HG03280 (cell line): ENCODE results near the gene MBNL2.

ENCODE experiments used
- ATAC-seq: cut with Tn5 transposase; IDR thresholded peaks from one replicate; pipeline ENCODE4 v1.9.1; 2021; ENCODE audit warnings: mild to moderate bottlenecking, moderate library complexity; ENCODE audit not compliant: unreplicated experiment

MBNL2 gene

DNA sequence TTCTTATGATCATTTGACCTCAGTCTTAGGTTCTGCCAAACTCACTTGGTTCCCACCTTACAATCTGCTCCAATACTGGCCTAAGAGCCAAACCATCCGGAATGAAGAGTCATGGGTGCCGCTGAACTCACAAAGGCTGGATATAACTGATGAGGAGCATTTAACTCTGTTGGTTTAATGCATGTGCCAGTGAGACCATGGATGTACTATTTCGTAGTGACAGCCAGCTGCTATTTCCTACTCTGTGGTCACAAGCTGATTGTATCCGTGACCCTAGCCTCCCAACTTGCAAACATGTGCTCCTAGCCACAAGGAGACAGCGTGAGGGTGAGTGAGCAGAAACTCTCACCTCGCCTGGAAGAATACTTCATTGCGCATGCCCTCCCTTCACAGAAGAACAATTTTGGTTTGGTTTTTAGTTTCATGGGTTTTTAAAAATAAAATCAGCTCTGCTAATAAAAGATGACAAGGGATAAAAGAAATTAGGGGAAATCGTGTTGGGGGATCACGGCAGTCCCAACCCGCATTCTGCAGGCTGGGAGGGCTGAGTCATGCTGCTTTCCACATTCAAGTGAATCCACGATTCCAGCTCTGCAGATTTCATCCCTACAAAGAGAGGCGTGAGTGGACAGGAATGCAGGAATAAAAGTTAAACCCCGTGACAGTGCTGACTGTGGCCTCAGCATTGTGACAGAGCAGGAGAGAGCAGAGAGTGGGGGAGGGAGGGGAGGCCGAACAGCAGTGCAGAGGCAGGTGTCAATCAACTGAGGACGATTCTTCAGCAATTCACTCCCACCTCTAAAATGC, 145.1 kb downstream of the MBNL2 start:
- ATAC-seq, result no peak

- peak; percentile 73 for ATAC-seq
These were observed 147.2 kb downstream of the MBNL2 start for GRCh38 chr13:97369261-97369893.

- ATAC-seq, result no peak
These were observed 149.5 kb downstream of the MBNL2 start for GRCh38 chr13:97371486-97372109.

GRCh38 chr13:97372936-97373335, 150.8 kb downstream of the MBNL2 start:
- ATAC-seq, result no peak

DNA sequence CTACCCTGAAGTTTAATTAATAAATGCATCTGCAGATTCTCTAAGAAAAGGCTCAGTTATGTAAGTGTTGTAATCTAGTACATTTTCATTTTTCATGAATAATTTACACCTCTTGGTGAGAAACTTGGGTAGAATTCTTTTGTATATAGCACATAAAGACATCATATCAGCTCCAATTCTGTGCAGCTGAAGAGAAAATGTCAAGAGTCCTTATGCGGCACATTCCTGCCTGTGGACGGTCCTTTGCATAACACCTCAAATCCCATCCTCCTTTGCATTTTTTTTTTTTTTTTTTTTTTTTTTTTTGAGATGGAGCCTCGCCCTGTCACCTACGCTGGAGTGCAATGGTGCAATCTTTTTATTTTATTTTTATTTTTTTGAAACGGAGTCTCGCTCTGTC, 151.7 kb downstream of the MBNL2 start:
- ATAC-seq, result no peak

- no peak for ATAC-seq
These were observed 154.8 kb downstream of the MBNL2 start for GRCh38 chr13:97376981-97377380.

DNA sequence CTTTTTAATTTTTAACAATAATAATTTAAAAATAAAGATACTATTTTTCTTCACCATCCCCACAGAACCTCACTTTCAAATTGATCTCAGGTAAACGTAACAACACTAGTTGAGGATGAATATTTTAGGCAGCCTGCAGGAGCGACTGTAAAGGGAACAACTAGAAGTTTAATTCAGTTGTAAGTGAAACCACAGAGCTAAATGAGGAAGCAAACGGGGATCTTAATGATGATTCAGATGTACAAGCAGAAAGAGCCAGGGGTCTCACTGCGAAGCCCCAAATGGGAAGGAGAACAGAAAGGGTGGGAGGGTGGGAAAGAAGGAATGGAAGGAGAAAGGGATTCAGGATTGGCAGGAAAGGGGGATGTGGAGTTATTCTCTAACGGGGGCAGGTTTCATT, 157.3 kb downstream of the MBNL2 start:
- no peak for ATAC-seq

DNA sequence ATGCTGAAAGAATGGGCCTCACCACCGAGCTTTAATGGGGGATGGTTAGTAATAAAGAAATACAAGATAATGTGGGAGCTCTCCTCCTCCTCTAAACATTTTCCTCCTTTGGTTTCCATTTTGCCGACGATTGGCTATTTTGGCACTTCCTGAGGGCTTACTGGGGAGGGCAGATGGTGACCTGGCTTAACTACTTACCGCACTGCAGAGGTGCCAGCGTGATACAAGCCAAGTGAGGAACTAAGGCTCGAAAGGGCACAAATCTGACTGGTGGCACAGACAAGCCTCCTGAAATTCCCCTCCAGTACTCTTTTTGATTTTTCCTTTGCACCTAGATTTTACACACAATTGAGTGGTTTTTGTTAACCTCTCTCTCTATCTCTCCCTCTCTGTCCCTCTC, 158.6 kb downstream of the MBNL2 start:
- no peak for ATAC-seq

DNA sequence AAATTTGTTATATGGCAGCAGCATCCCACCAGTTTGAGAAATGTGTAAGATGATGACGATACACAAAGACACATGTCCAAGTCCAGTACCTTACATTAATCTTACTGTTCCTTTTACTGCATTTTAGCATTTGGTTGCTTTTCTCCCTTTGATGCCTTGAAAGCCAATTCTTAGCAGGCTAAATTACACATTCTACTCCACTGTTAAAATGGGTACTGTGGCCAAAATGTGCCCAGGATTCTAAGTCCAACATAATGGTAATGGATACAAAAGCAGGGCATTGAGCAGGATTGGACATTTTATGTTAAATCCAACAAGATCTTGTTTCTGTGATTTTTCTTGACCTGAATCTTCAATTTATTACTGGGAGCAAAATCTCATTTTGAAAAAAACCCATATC, 159.1 kb downstream of the MBNL2 start:
- no peak for ATAC-seq

GRCh38 chr13:97382276-97382675, 160.1 kb downstream of the MBNL2 start:
- no peak for ATAC-seq

- no peak for ATAC-seq
These were observed 162.2 kb downstream of the MBNL2 start for GRCh38 chr13:97384371-97384770.

DNA sequence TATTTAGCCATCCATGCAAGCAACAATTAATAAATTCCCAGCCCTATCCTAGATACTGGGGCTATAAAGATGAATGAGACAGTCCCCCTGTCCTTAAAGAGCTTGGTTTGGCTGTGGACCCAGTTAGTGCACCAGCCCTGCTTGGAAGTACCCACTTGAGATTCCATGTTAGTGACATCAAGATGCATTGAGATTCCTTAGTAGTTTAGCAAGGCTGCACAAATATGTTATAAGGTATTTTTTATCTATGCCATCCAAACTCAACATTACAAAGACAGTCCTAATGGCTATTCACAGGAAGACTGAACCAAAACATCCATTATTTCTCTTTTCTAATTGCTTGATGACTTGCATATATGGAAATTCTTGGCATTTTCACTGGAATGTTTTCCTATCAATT, 163.0 kb downstream of the MBNL2 start:
- ATAC-seq, result no peak

DNA sequence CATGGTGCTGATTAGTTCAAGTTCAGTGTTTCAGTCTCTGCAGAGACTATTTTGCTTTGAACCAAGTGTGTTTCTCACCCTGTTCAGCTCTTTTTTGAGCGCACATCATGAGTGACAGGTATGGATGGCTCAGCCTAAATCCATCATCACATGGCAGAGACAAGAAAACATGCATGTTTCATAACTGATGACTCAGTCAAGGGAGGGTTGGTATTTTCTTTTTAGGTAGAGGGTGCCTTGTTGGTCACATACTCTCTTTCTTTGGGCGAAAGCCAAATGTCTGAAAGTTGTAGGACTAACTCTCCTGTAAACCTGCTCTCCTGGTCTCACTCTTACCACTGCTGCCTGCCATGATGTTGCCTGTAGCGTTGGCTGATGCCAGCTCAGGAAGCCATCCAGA, 163.7 kb downstream of the MBNL2 start:
- no peak for ATAC-seq

DNA sequence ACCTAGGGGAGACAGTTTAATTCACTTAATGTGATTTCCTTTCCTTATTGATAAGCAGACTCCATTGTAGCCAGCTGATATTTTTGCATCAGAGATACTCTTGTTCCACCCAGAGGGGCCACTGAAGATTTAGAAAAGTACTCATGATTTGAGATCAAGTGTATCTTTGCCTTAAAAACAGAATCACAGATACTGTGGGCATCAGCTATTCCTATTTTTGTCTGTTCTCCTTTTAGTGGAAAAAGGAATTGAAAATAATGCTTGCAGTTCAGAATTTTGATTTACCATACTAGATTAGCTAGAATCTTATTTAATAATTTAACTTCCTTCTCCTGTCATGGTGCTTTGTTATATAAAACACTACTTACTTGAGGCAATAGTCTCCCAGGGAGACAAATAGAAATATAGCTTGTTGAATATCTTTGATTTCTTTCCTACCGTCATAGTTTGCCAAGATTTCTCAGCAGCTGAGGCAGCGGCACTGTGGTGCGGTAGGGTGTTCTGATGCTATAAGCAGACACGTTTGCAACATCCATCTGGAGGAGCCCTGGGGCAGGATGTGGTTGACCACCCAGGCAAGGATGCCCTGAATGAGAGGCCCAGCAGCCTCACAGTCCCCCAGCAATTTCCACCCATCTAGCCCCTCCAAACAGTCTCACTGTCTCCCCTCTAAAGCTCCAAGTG, 164.8 kb downstream of the MBNL2 start:
- ATAC-seq, result no peak

DNA sequence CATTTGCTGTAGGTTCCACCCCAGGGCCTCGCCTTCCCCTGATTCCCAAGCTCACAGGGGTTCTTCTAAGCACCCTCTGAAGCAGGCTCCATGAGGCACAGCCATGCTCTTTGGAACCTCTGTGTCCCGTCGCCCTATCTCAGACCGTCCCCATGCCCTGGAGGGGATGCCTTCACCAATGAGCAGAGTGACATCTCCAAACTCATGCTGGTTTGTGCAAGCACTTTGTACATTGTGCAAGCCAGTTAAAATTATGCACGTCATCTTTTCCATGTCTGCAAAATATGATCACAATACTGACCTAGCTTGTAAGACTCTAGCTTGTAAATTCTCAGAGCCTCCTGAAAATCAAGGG, 165.3 kb downstream of the MBNL2 start:
- ATAC-seq, result no peak

DNA sequence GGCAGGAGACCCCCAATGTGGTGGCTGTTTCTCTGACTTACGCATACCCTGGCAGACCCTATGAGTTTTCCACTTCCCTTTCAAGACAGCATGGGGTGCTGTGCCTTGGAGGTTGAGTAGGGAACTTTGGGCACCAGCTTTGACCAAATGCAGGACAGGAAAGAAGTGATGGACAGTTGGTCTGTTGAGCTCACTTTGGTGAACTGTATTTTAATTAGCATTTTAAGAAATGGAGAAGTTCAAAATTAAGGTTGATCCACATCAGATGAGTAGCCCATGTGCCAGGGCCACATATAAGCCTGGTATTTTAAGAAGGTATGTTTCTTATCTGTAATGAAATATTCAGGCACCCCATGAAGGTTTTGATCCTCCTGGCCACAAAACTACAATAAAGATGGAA, 165.8 kb downstream of the MBNL2 start:
- no peak for ATAC-seq

DNA sequence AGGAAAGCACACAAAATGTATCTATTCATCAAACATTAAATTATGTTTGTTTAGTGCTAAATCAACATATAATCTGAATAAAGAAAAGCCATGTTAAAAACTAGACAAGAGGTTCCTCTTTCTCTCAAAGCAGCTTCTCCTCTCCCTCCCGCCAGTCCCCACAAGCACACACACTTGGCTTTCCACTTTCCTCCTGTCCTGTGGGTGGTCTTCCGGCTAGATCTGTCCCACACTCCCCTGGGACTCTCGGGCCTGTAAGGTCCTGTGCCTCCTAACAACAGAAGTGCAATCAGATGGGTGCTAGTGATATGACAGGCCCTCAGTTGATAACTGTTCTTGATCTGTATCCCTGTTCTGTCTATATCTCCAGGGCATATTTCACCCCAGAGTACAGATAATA, 166.2 kb downstream of the MBNL2 start:
- no peak for ATAC-seq

GRCh38 chr13:97390941-97391600, 168.9 kb downstream of the MBNL2 start:
- no peak for ATAC-seq

GRCh38 chr13:97392020-97392419, 169.9 kb downstream of the MBNL2 start:
- no peak for ATAC-seq

GRCh38 chr13:97394542-97394941, 172.4 kb downstream of the MBNL2 start:
- no peak for ATAC-seq

DNA sequence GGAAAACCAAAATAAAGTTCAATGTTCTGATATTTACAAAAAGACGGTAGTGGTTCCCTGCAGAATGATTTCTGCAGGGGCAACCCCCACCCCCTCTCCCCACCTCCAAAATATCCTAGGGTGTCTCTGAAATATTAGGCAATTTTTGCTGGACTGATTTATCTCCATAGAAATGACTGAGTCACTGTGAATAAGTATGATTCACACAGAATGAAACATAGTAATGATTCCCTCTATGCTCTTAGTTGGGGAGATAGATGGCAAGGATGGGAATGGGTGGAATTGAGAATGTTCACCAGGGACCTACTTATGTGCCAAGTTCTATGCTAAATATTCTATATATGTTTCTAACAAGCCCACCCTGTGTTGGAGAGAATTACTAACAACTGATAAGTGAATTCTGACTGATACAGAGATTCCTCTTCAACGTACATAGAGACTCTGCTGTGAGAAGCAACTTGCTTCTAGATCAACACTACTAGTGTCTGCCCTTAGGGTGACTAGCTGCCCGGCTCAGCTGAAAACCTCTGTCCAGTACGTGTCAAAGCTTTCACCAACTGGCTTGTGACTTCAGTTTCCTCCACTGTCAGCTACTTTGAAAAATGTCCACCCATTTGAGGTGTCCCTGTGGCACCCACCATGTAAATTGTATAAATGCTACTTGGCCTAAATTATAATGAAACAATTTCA, 173.5 kb downstream of the MBNL2 start:
- ATAC-seq, result no peak
